Umbilical cord (tissue), 2 donors: ENCODE measurements around the gene THSD4. TPM values are rescaled to one million over a fixed set of nuclear protein-coding genes. Genes with fewer than 3 reads are reported as not detected.

Source experiments
- DNase-seq: peaks from one replicate; pipeline ENCODE4 v3.0.0-alpha.2; 2015; ENCODE audit warnings: low spot score
- total RNA-seq: library from RNA; depleted of rRNA; stranded (reverse); fragments of >200 nt; gene quantifications from one replicate; pipeline ENCODE4 v1.2.3, GENCODE V29; 2014; ENCODE audit warnings: low replicate concordance; ENCODE audit not compliant: insufficient read depth

THSD4 gene
- total RNA-seq, 1 donor from 2014 or later = 9.1 TPM

- no peak for DNase-seq
Measured at GRCh38 chr15:71221417-71221816, 106.1 kb downstream of the THSD4 start.

GRCh38 chr15:71223516-71223915, 108.2 kb downstream of the THSD4 start:
- no peak for DNase-seq

DNA sequence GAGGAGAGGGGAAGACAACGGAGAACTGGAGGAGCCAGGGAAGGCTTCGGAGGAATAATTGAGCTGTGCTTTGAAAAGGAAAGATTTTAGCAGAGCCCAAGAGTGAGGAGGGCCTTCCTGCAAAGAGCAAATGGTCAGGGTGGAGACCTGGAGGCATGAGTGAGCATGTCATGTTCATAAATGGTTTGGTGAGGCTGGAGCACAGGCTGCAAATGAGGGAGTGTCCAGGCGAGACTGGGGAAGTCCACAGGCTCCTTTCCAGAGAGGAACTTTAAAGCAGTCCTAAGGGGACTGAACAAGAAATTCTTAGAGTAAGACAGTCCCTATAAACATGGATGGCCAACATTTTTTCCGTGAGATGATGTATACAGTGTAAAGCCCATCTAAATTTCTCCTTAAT, 108.8 kb downstream of the THSD4 start:
- no peak for DNase-seq

DNA sequence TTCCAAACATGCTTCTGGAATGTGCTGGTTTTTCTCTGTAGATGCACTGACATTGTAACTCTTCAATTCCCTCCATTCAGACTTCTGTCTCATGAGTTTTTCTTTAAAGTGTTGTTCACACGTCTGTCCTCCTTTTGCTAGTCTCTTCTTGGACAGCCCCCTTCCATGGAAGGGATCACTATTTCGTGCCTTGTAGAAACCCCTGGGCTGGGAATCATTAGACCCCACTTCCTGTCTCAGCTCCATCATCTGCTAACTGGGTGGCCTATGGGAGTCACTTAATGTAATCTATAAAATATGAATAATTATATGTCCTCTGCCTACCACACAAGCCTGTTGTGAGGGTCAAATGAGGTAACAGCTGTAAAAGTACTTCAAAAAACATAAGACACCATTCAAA, 110.6 kb downstream of the THSD4 start:
- no peak for DNase-seq

DNA sequence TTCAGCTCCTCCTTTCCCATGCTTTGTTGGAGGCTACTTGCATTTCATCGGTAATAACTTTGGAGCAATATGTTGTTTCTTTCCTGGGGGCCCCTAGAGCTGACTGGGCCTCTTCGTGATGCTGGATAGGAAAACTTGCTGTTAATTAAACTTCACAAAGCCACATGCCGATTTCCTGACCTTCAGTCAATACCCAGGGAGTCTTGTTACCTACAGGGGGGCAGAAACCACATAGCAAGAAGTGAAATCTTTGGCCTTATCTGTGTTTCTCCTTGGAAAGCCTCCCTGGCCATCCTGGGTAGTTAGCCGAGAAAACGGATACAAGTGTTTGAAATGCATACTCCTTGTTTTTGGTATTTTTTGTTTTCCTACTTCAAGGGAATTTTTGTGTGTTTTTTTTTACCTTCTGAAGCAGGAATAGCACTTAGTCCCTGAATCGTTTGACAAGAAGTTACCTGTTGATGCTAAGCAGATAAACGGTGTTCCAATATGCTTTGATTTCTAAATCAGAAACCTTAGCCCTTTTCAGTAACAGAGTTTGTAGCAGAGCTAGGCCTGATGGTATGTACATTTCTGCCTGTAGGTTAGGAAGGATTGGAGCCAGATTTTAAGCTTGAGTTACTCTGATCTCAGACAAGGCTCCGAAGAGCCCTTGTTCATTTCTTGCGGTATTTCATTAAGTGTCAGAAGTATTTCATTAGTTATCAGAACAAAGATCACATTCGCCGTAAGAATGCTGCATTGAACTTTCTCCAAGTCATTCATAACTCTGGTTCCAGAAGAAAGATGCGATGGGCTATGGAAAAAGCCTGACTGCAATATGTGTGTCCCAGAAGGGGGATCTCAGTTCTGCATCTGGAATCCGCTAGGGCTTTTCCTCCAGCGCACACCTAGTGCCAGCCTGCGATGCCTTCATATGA, 111.5 kb downstream of the THSD4 start:
- DNase-seq = peak; percentile 42

- DNase-seq = peak; percentile 77
Measured at GRCh38 chr15:71228403-71228802, 113.1 kb downstream of the THSD4 start.

- DNase-seq = no peak
Measured at GRCh38 chr15:71230303-71230702, 115.0 kb downstream of the THSD4 start.

DNA sequence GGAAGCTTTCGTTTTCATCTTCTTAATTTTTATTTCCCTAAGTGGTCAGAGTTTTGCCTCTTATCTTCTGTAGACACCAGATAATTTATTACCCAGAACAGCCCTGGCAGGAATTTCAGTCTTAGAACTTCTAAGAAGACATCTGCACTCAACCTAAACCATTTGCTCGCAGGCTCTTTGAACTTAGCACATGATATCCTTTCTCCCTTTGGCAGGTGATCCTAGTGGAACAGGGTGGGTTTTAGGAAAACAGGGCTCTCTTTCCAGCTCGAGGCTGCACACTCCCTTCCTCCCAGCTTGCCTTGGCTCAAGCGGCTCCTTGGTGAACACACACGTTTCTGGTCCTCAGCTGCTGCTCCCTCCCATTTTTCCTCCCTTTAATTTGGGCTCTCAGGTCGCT, 116.5 kb downstream of the THSD4 start:
- peak; percentile 85 for DNase-seq

GRCh38 chr15:71232411-71232810, 117.1 kb downstream of the THSD4 start:
- DNase-seq = no peak

GRCh38 chr15:71237456-71238188, 122.4 kb downstream of the THSD4 start:
- DNase-seq = peak; percentile 97

DNA sequence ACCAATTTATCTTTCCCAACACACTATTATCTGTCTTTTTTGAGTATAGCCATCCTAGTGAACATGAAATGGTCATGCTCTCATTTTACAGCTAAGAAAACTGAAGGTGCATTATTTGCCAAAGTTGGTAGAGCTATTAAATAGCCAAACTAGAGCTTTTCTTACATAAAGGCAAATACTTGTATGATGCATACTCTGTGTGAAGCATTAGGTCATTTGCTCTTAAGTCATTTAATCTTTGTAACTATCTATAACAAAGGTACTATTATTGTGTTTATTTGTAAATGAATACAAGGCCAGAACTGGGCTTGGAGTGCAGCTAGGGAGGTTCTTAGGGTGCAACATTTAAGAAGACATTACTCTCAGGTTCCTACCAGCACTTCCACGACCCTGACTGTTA, 123.7 kb downstream of the THSD4 start:
- DNase-seq = no peak

DNA sequence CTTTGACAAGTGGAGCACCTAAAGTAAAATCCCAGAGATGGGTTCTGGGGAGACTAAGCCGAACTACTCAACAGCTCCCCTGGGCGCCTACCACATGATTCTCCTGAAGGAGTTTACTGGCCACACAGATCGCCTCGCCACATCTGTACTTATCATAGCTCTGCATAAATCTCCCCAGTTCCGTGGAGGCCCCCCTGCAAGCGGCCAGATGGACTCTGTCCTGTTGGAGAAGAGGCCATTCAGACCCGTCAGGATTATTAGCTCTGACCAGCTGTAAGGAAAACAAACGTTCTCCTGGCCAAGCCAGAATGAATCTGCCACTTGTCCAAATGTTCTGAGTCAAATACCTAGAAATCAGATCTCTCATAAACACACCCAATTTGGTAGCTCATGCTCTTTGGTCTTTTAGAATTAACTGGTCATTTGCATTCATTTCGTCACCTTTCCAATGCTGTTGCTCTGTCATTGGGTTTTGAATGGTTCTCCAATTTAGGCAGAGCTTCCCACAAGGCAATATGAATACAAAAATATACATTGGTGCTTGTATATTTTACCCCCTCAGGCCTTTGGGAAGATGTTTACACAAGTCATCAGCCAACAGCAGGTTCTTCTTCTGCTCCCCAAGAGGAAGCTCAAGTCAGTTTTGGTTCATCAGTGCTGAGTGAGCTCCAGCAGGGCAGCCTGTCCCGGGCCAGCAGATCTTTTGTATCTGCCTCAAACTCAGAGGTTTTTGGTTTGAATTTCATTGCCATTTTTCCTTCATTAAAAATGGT, 124.5 kb downstream of the THSD4 start:
- no peak for DNase-seq

GRCh38 chr15:71242292-71242691, 127.0 kb downstream of the THSD4 start:
- no peak for DNase-seq

DNA sequence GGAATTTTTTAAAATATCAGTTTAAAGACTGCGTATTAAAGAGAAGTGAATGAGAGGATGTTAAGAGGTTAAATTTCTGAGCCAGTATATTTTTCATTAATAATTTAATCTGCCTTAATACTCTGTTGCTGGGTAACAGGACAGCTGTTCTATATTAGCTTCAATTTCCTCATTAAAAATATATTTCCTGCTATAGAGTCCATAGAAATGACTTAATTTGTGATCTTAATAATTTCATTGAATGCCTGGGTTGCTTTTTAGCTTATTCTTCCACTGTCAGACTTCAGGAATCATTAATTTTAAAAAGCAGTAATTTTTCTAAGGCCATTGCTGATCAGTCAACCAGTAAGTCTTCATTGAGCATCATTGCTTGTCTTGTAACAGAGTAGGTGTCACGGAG, 129.0 kb downstream of the THSD4 start:
- DNase-seq = no peak

GRCh38 chr15:71245588-71245987, 130.3 kb downstream of the THSD4 start:
- DNase-seq = no peak

DNA sequence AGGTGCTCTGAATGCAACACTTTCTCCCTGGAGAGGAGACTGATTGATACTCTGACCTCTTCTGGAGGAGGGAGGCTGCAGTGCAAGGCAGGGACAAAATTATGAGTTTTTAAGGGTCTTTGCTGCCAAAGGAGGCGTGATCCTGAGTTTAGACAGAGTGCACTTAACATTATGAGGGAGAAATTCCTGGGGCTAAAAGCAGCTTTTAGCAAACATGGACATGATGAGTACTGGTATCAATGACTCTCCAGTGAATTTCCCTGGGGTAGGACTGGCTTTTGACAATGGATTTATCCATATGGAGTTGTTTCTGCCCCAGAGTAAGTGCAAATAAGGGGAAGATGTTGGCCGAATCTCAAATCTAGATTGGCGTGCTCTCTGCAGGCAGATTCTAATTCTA, 133.1 kb downstream of the THSD4 start:
- peak; percentile 64 for DNase-seq

DNA sequence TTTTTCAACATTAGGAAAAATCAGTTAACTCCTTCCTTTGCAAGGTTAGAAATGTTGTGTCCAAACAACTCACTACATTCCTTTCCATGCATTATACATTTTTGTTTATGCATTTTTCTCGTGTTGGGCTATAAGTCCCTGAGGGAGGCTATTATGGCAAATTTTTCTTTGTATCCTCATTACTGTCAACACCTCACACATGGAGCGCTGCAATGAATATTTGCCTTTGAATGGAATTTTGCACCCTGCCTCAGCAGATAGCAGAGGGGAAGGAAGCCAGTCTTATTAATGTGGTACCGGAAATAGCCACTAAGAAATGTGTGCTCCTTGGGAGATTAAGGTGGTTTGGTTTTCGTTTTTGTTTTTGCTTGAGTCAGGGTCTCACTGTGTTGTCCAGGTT, 134.7 kb downstream of the THSD4 start:
- DNase-seq = no peak

GRCh38 chr15:71250936-71251583, 135.8 kb downstream of the THSD4 start:
- peak; percentile 48 for DNase-seq

GRCh38 chr15:71251584-71252043, 136.3 kb downstream of the THSD4 start:
- no peak for DNase-seq

DNA sequence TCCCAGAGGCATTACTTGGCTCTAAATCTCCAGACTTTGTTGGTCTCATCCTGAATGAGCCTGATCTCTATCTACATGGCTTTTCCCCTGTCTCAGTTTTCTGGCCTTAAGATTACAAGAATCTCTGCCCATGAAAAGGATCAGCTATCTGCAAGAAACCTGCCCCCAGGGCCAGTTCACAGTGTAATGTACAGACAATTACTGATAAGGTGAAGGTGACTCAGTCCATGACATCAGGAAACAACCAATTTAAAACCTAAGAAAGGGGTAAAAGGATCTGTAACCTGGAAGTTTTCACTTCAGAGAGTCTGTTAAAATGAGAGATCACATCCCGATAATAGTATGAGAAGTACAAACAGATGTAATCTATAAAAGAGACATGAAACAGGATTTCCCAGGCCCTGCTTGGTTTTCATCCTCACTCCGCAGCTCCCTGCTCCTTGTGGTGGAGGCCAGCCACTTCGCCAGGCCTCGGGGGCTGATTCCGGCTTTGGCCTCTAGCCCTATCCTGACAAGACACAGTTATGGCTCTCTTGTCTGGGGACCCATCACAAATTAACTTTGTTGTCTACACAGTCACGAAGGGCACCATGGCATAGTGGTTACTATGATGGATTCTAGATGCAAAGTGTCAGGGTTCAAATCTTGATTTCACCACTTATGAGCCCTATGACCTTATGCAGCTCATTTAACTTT, 136.9 kb downstream of the THSD4 start:
- peak; percentile 97 for DNase-seq

- DNase-seq = no peak
Measured at GRCh38 chr15:71252740-71253047, 137.4 kb downstream of the THSD4 start.
